CD4-positive, alpha-beta T cell (primary cell): ENCODE data around the gene MNAT1. TPM values are rescaled to one million over a fixed set of nuclear protein-coding genes. Genes with fewer than 3 reads are reported as not detected.

Source experiments
- ATAC-seq: fragments of 200-7000 bp; cut with Tn5 transposase; one replicate; pipeline ENCODE4 v1.10.0; 2022; ENCODE audit warnings: mild to moderate bottlenecking; ENCODE audit not compliant: poor library complexity
- CTCF ChIA-PET: fragments of 350-600 bp; sonication (Branson Sonifier 250); formaldehyde crosslinking; loops from one replicate; lab custom pipeline; 2021; ENCODE audit warnings: antibody characterized with exemption, inconsistent platforms; lab: Charles Lee
- POLR2A ChIA-PET: fragments of 350-600 bp; sonication (Branson Sonifier 250); formaldehyde crosslinking; loops from one replicate; lab custom pipeline; 2021; ENCODE audit warnings: antibody characterized with exemption, inconsistent platforms; lab: Charles Lee
- DNase-seq, 14 experiments: peaks; one replicate each; pipeline ENCODE4 v3.0.0-alpha.2; 2013 to 2020; ENCODE audit warnings: mixed read lengths in 2 of 14
- H3K27ac ChIP-seq, 2 donors: one replicate each; pipeline versions ENCODE4 v1.5.1 to v1.7.0; 2013; ENCODE audit warnings: low read length in 2 of 2, low read depth in 1 of 2, mild to moderate bottlenecking in 1 of 2
- H3K27me3 ChIP-seq, 2 experiments: 1 replicate in 1 of 2; 2 replicates in 1 of 2; pipeline versions ENCODE4 v1.6.1 to v1.7.0; 2013; ENCODE audit warnings: low read length in 2 of 2, control low read depth in 1 of 2, mild to moderate bottlenecking in 1 of 2, moderate library complexity in 1 of 2; ENCODE audit not compliant: insufficient read depth in 2 of 2, control insufficient read depth in 1 of 2
- H3K36me3 ChIP-seq: one replicate; pipeline ENCODE4 v1.6.1; 2013; ENCODE audit warnings: low read length, control low read depth; ENCODE audit not compliant: insufficient read depth
- H3K4me1 ChIP-seq: one replicate; pipeline ENCODE4 v1.6.1; 2013; ENCODE audit warnings: low read length, control low read depth; ENCODE audit not compliant: insufficient read depth
- H3K4me3 ChIP-seq: one replicate; pipeline ENCODE4 v1.5.1; 2013; ENCODE audit warnings: mild to moderate bottlenecking, low read length, moderate library complexity
- H3K9me3 ChIP-seq, 2 experiments: 1 replicate in 1 of 2; 2 replicates in 1 of 2; pipeline versions ENCODE4 v1.6.1 to v1.7.0; 2013; ENCODE audit warnings: low read length in 2 of 2, mild to moderate bottlenecking in 2 of 2, control low read depth in 1 of 2, moderate library complexity in 1 of 2; ENCODE audit not compliant: control insufficient read depth in 1 of 2, insufficient read depth in 1 of 2
- H3K27ac Mint-ChIP-seq: one replicate; pipeline ENCODE4 v1.8.0; 2020; ENCODE audit warnings: mixed read lengths
- H3K27me3 Mint-ChIP-seq: one replicate; pipeline ENCODE4 v1.8.0; 2021; ENCODE audit warnings: mixed read lengths
- H3K36me3 Mint-ChIP-seq: one replicate; pipeline ENCODE4 v1.8.0; 2021; ENCODE audit warnings: low read depth, mixed read lengths
- H3K4me1 Mint-ChIP-seq: one replicate; pipeline ENCODE4 v1.8.0; 2021; ENCODE audit warnings: low read depth, mixed read lengths
- H3K4me3 Mint-ChIP-seq: one replicate; pipeline ENCODE4 v1.8.0; 2020; ENCODE audit warnings: mild to moderate bottlenecking, mixed read lengths
- H3K9me3 Mint-ChIP-seq: one replicate; pipeline ENCODE4 v1.8.0; 2020; ENCODE audit warnings: mixed read lengths
- CTCF ChIP-seq: fragments of 200-600 bp; IDR thresholded peaks from one replicate; pipeline ENCODE4 v1.8.0; 2022; ENCODE audit warnings: antibody characterized with exemption, mild to moderate bottlenecking
- intact Hi-C, 2 experiments: fragments of 100-400 bp; cut with DNase I in 1 of 2; cut with micrococcal nuclease in 1 of 2; formaldehyde crosslinking; loops; one replicate each; pipeline versions ENCODE4 v1.15.1 to v1.9.0; 2023 to 2025; cut with DNase I, micrococcal nuclease
- total RNA-seq, 174 experiments: library from RNA in 2 of 174; stranded (reverse) in 2 of 174; gene quantifications; one replicate each; pipeline ENCODE4 v1.2.3 and lab custom pipeline; 2021 to 2026

The MNAT1 gene
- total RNA-seq, 2 experiments from 2014 or later, result 15.4 to 15.9 TPM

DNA sequence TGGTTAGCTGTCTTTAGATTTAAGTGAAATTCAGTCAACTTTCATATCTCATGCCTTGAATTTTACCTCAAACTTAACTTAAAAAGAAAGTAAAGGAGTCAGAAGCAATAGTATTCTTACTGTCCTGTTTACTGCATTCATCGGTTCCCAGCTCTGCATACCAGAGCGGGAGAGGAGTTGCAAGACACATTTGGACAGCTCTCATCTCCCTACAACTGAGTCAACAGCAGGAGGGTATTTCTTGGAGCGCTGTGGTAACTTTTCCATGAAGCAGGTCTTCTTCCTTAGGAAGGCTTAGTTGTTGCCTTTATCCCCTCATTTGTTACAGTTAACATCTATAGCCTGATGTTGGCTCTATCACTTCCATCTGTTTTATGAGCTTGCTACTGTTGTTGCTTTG is 181.2 kb downstream of the MNAT1 start:
- H3K27me3 ChIP-seq, result no peaks in the 10 kb centered on the region
- H3K4me1 ChIP-seq, result no peaks in the 10 kb centered on the region
- no peak overlapping the region for H3K4me3 ChIP-seq
- no peak overlapping the region for H3K27ac ChIP-seq
- no peaks in the 10 kb centered on the region for H3K9me3 ChIP-seq
- Mint-ChIP-seq H3K27me3 (no peaks in the 10 kb centered on the region), H3K27ac (no peak overlapping the region), H3K36me3 (peaks cover 18% of the 10 kb centered on the region), H3K4me3 (no peak overlapping the region), H3K4me1 (no peaks in the 10 kb centered on the region), H3K9me3 (peaks cover 3% of the 10 kb centered on the region)
- ATAC-seq (no peak), DNase-seq (no peak)
- POLR2A ChIA-PET, result no interaction called here
- TF ChIP-seq CTCF, result no peak
- intact Hi-C loops, result no loop called here
- H3K36me3 ChIP-seq, result no peaks in the 10 kb centered on the region
- CTCF ChIA-PET, result interaction anchor here (1.1 kb wide), 1 partner anchor 9 kb away, joined by 5 read pairs; no protein-coding TSS in a partner anchor

GRCh38 chr14:60922050-60922449 is 187.5 kb downstream of the MNAT1 start:
- Mint-ChIP-seq H3K4me1 (no peaks in the 10 kb centered on the region), H3K27me3 (no peaks in the 10 kb centered on the region), H3K27ac (no peak overlapping the region), H3K9me3 (no peaks in the 10 kb centered on the region), H3K36me3 (peaks cover 9% of the 10 kb centered on the region), H3K4me3 (no peak overlapping the region)
- no peak for ATAC-seq
- TF ChIP-seq CTCF, result no peak
- ChIA-PET POLR2A (no interaction called here), CTCF (no interaction called here)
- Histone ChIP-seq H3K4me1 (no peaks in the 10 kb centered on the region), H3K36me3 (no peaks in the 10 kb centered on the region), H3K9me3 (no peaks in the 10 kb centered on the region), H3K27ac (no peak overlapping the region), H3K27me3 (no peaks in the 10 kb centered on the region), H3K4me3 (no peak overlapping the region)
- no peak for DNase-seq
- intact Hi-C loops, result no loop called here

DNA sequence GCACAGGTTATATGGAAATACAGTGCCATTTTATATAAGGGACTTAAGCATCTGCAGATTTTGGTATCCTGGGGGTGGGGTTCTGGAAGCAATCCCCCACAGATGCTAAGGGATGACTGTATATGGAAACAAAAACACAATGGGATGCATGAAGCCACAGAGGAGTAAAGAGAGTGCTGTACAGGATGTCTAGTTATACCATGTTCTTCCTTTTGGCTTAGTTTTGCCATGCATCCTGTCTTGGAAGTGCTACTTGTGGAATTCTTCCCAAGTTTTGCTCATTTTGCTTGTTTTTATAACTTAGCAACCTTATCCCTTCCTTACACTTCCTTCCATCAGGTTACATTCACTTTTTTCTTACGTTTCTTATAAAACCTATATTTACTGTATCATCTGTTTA is 190.7 kb downstream of the MNAT1 start:
- H3K36me3 Mint-ChIP-seq, result no peaks in the 10 kb centered on the region
- intact Hi-C loops, result no loop called here
- Histone ChIP-seq H3K4me3 (no peak overlapping the region), H3K9me3 (no peaks in the 10 kb centered on the region), H3K27ac (no peak overlapping the region), H3K27me3 (no peaks in the 10 kb centered on the region), H3K36me3 (no peaks in the 10 kb centered on the region), H3K4me1 (no peaks in the 10 kb centered on the region)
- CTCF ChIA-PET, result no interaction called here
- no peak overlapping the region for H3K27ac Mint-ChIP-seq
- TF ChIP-seq CTCF, result no peak
- POLR2A ChIA-PET, result no interaction called here
- H3K4me1 Mint-ChIP-seq, result no peaks in the 10 kb centered on the region
- ATAC-seq (no peak), DNase-seq (no peak)
- H3K27me3 Mint-ChIP-seq, result no peaks in the 10 kb centered on the region
- H3K4me3 Mint-ChIP-seq, result no peak overlapping the region
- no peaks in the 10 kb centered on the region for H3K9me3 Mint-ChIP-seq
